ENCODE data around the gene SWT1.

DNA sequence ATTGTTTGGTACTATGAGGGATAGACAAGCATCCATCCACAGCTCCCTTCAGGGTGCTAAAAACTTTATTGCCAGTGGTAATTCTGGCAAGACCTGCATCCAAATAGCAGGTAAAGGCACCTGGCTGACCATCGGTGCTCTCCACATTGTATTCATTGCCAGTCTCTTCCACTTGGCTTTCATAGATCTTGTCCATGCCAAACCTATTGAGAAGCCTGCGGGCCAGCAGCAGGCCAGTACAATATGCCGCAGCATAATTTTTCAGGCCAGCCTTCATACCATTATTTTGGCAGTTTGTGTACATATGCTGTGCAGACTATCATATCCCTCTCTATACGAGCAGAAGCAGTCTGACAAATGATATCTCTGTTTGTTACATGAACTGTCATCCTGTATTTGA lies 70.2 kb downstream of the SWT1 start:
- TF ChIP-seq, protein P1, sequence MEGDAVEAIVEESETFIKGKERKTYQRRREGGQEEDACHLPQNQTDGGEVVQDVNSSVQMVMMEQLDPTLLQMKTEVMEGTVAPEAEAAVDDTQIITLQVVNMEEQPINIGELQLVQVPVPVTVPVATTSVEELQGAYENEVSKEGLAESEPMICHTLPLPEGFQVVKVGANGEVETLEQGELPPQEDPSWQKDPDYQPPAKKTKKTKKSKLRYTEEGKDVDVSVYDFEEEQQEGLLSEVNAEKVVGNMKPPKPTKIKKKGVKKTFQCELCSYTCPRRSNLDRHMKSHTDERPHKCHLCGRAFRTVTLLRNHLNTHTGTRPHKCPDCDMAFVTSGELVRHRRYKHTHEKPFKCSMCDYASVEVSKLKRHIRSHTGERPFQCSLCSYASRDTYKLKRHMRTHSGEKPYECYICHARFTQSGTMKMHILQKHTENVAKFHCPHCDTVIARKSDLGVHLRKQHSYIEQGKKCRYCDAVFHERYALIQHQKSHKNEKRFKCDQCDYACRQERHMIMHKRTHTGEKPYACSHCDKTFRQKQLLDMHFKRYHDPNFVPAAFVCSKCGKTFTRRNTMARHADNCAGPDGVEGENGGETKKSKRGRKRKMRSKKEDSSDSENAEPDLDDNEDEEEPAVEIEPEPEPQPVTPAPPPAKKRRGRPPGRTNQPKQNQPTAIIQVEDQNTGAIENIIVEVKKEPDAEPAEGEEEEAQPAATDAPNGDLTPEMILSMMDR (IDR thresholded peaks at IDR 0.05): no peak
- TF ChIP-seq POLR2A (IDR thresholded peaks at IDR 0.05): no peak

Data from tibial nerve (tissue), 3 donors.